Measurements from ENCODE around the gene TAOK2.
"Not testable (repeated sequence)": the region's sequence is repeated elsewhere in the genome, so short reads cannot be mapped to it uniquely, and the experiment has no call there.

The TAOK2 gene

GRCh38 chr16:30007378-30007895, 33.8 kb downstream of the TAOK2 start:
- no peak overlapping the region for H3K4me3 ChIP-seq (ENCODE audit: low read depth, low read length)
- H3K4me1 ChIP-seq (ENCODE audit: control insufficient read depth, insufficient read depth, low read length): peaks cover 4% of the 10 kb centered on the region
- no peak overlapping the region for H3K9ac ChIP-seq (ENCODE audit: low read depth, low read length)
- H3K36me3 ChIP-seq (ENCODE audit: control insufficient read depth, insufficient read depth, low read length): peaks cover 17% of the 10 kb centered on the region
- peaks cover 22% of the 10 kb centered on the region for H3K27me3 ChIP-seq (ENCODE audit: control insufficient read depth, insufficient read depth, low read length)
- H3K9me3 ChIP-seq (ENCODE audit: control insufficient read depth, insufficient read depth, low read length): no peaks in the 10 kb centered on the region
- no peak overlapping the region for H3K27ac ChIP-seq (ENCODE audit: low read depth, low read length)

- H3K27ac ChIP-seq (ENCODE audit: low read depth, low read length): no peak overlapping the region
- peaks cover 6% of the 10 kb centered on the region; the same call in 1 of the 2 replicates for H3K36me3 ChIP-seq (ENCODE audit: control insufficient read depth, insufficient read depth, low read length)
- H3K27me3 ChIP-seq (ENCODE audit: control insufficient read depth, insufficient read depth, low read length): peaks cover 22% of the 10 kb centered on the region
- H3K4me1 ChIP-seq (ENCODE audit: control insufficient read depth, insufficient read depth, low read length): peaks cover 4% of the 10 kb centered on the region
- H3K4me3 ChIP-seq (ENCODE audit: low read depth, low read length): no peak overlapping the region
- H3K9me3 ChIP-seq (ENCODE audit: control insufficient read depth, insufficient read depth, low read length): no peaks in the 10 kb centered on the region
- no peak overlapping the region for H3K9ac ChIP-seq (ENCODE audit: low read depth, low read length)
Measured at GRCh38 chr16:30009085-30009862, 35.6 kb downstream of the TAOK2 start.

- Histone ChIP-seq H3K27ac (ENCODE audit: low read depth, low read length) (no peak overlapping the region), H3K9ac (ENCODE audit: low read depth, low read length) (no peak overlapping the region), H3K36me3 (ENCODE audit: control insufficient read depth, insufficient read depth, low read length) (peaks cover 6% of the 10 kb centered on the region; the same call in 1 of the 2 replicates), H3K27me3 (ENCODE audit: control insufficient read depth, insufficient read depth, low read length) (peaks cover 22% of the 10 kb centered on the region), H3K4me1 (ENCODE audit: control insufficient read depth, insufficient read depth, low read length) (peaks cover 4% of the 10 kb centered on the region), H3K4me3 (ENCODE audit: low read depth, low read length) (peak overlapping the region; percentile 89), H3K9me3 (ENCODE audit: control insufficient read depth, insufficient read depth, low read length) (no peaks in the 10 kb centered on the region)
Measured at GRCh38 chr16:30009990-30010843, 36.5 kb downstream of the TAOK2 start.

GRCh38 chr16:30010844-30011713, 37.4 kb downstream of the TAOK2 start, which contains the start of gene DOC2A:
DOC2A (minus strand) TSS chr16:30011027; CDS start chr16:30010222, 805 bp downstream.
- Histone ChIP-seq H3K27me3 (ENCODE audit: control insufficient read depth, insufficient read depth, low read length) (peaks cover 22% of the 10 kb centered on the region), H3K9ac (ENCODE audit: low read depth, low read length) (no peak within 1 kb of the TSS), H3K4me3 (ENCODE audit: low read depth, low read length) (peak within 1 kb of the TSS; percentile 89), H3K9me3 (ENCODE audit: control insufficient read depth, insufficient read depth, low read length) (no peaks in the 10 kb centered on the region), H3K4me1 (ENCODE audit: control insufficient read depth, insufficient read depth, low read length) (peaks cover 4% of the 10 kb centered on the region), H3K27ac (ENCODE audit: low read depth, low read length) (no peak within 1 kb of the TSS), H3K36me3 (ENCODE audit: control insufficient read depth, insufficient read depth, low read length) (peaks cover 5% of the 10 kb centered on the region; the same call in 1 of the 2 replicates)

- H3K27me3 ChIP-seq (ENCODE audit: control insufficient read depth, insufficient read depth, low read length): peaks cover 22% of the 10 kb centered on the region
- H3K36me3 ChIP-seq (ENCODE audit: control insufficient read depth, insufficient read depth, low read length): no peaks in the 10 kb centered on the region
Measured at GRCh38 chr16:30011714-30012504, 38.2 kb downstream of the TAOK2 start.

GRCh38 chr16:30012598-30012997, 38.9 kb downstream of the TAOK2 start:
- not testable (repeated sequence) for H3K27ac ChIP-seq (ENCODE audit: low read depth, low read length); H3K9me3 ChIP-seq (ENCODE audit: control insufficient read depth, insufficient read depth, low read length); H3K4me3 ChIP-seq (ENCODE audit: low read depth, low read length); H3K36me3 ChIP-seq (ENCODE audit: control insufficient read depth, insufficient read depth, low read length); H3K9ac ChIP-seq (ENCODE audit: low read depth, low read length); H3K4me1 ChIP-seq (ENCODE audit: control insufficient read depth, insufficient read depth, low read length)
- H3K27me3 ChIP-seq (ENCODE audit: control insufficient read depth, insufficient read depth, low read length): peaks cover 22% of the 10 kb centered on the region

More at GRCh38 chr16:30011714-30012504, 38.2 kb downstream of the TAOK2 start:
- H3K9me3 ChIP-seq (ENCODE audit: control insufficient read depth, insufficient read depth, low read length): no peaks in the 10 kb centered on the region
- H3K27ac ChIP-seq (ENCODE audit: low read depth, low read length): no peak overlapping the region
- peaks cover 4% of the 10 kb centered on the region for H3K4me1 ChIP-seq (ENCODE audit: control insufficient read depth, insufficient read depth, low read length)
- no peak overlapping the region for H3K9ac ChIP-seq (ENCODE audit: low read depth, low read length)
- peak overlapping the region; percentile 89 for H3K4me3 ChIP-seq (ENCODE audit: low read depth, low read length)

GRCh38 chr16:30015450-30015849, 41.8 kb downstream of the TAOK2 start:
- not testable (repeated sequence) for H3K4me1 ChIP-seq (ENCODE audit: control insufficient read depth, insufficient read depth, low read length); H3K36me3 ChIP-seq (ENCODE audit: control insufficient read depth, insufficient read depth, low read length); H3K9me3 ChIP-seq (ENCODE audit: control insufficient read depth, insufficient read depth, low read length); H3K27ac ChIP-seq (ENCODE audit: low read depth, low read length); H3K9ac ChIP-seq (ENCODE audit: low read depth, low read length); H3K4me3 ChIP-seq (ENCODE audit: low read depth, low read length)
- H3K27me3 ChIP-seq (ENCODE audit: control insufficient read depth, insufficient read depth, low read length): peaks cover 13% of the 10 kb centered on the region

GRCh38 chr16:30016555-30017276, 43.0 kb downstream of the TAOK2 start:
- Histone ChIP-seq H3K4me3 (ENCODE audit: low read depth, low read length) (no peak overlapping the region), H3K27me3 (ENCODE audit: control insufficient read depth, insufficient read depth, low read length) (peaks cover 8% of the 10 kb centered on the region), H3K27ac (ENCODE audit: low read depth, low read length) (no peak overlapping the region), H3K36me3 (ENCODE audit: control insufficient read depth, insufficient read depth, low read length) (no peaks in the 10 kb centered on the region), H3K4me1 (ENCODE audit: control insufficient read depth, insufficient read depth, low read length) (peaks cover 4% of the 10 kb centered on the region), H3K9ac (ENCODE audit: low read depth, low read length) (no peak overlapping the region), H3K9me3 (ENCODE audit: control insufficient read depth, insufficient read depth, low read length) (no peaks in the 10 kb centered on the region)

- peaks cover under 1% of the 10 kb centered on the region; the same call in 1 of the 2 replicates for H3K4me1 ChIP-seq (ENCODE audit: control insufficient read depth, insufficient read depth, low read length)
- H3K27me3 ChIP-seq (ENCODE audit: control insufficient read depth, insufficient read depth, low read length): peaks cover 2% of the 10 kb centered on the region
- no peaks in the 10 kb centered on the region for H3K9me3 ChIP-seq (ENCODE audit: control insufficient read depth, insufficient read depth, low read length)
- H3K36me3 ChIP-seq (ENCODE audit: control insufficient read depth, insufficient read depth, low read length): no peaks in the 10 kb centered on the region
- H3K4me3 ChIP-seq (ENCODE audit: low read depth, low read length): no peak overlapping the region
- no peak overlapping the region for H3K9ac ChIP-seq (ENCODE audit: low read depth, low read length)
- no peak overlapping the region for H3K27ac ChIP-seq (ENCODE audit: low read depth, low read length)
Measured at GRCh38 chr16:30017277-30017656, 43.6 kb downstream of the TAOK2 start.

Data from HUES48 (cell line).